EL (cell line): ENCODE data around the gene MALRD1.
"Not testable (repeated sequence)": the region's sequence is repeated elsewhere in the genome, so short reads cannot be mapped to it uniquely, and the experiment has no call there.

Experiments
- DNase-seq: peaks from one replicate; pipeline ENCODE4 v3.0.0-alpha.2; 2016

The MALRD1 gene

GRCh38 chr10:19499291-19499770 lies 450.7 kb downstream of the MALRD1 start:
- no peak for DNase-seq

DNA sequence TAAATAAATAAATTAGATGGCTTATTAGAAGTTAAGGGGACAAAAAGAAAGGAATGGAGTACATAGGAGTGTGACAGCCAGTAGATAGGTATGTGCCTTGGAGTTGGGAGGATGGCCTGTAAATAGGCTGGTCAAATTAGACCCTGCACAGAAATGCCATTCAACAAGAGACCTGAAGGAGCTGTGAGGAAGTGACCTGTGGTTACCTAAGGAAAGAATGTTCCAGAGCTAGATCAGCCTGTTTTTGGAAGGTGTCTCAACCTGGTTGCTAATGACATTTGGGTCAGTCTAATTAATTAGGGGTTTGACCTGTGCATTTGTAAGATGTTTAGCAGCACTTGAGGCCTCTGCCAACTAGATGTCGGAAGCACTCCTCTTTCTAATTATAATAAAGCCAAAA lies 452.4 kb downstream of the MALRD1 start:
- DNase-seq = no peak

GRCh38 chr10:19505320-19506312 lies 457.0 kb downstream of the MALRD1 start:
- no peak for DNase-seq

GRCh38 chr10:19510005-19510732 lies 461.6 kb downstream of the MALRD1 start:
- DNase-seq = not testable (repeated sequence)

- DNase-seq = no peak
These were observed 469.5 kb downstream of the MALRD1 start for GRCh38 chr10:19518109-19518508.

DNA sequence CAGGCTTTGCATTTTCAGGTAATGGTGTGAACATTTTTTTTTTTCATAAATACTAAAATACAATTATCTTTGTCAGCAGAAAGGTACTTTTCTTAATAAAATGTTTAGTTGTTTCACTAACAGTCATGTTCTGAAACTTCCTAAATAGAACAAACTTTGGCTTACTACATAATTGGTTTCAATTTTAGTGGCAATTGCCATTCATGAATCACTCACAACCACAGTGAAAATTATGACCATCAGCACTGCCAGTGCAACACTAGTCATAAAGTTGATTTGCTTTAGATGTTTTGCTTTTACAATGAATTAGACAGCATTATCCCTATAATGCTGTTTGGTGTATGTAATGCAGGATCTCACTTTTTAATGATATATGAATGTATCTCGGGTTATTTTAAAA lies 470.0 kb downstream of the MALRD1 start:
- no peak for DNase-seq

GRCh38 chr10:19531324-19531723 lies 482.7 kb downstream of the MALRD1 start:
- no peak for DNase-seq

- no peak for DNase-seq
These were observed 483.8 kb downstream of the MALRD1 start for GRCh38 chr10:19532411-19532810.

DNA sequence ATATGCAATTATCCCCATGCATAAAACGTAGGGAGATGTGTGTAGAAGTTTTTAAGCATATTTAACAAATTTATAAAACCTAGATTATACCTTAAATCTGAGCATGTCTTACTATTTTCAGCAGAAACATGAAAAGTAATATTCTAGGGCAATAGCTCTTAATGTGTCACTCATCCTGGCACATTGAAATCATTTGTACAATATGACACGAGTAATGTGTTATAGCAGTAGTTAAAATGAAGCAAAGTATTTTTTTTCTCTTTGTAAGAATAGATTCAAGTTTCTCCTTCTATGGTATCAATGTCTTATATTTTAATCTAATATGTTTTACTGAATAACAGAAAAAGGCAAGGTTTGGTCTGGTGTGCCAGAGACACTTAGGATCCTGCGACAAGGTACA lies 492.7 kb downstream of the MALRD1 start:
- no peak for DNase-seq

DNA sequence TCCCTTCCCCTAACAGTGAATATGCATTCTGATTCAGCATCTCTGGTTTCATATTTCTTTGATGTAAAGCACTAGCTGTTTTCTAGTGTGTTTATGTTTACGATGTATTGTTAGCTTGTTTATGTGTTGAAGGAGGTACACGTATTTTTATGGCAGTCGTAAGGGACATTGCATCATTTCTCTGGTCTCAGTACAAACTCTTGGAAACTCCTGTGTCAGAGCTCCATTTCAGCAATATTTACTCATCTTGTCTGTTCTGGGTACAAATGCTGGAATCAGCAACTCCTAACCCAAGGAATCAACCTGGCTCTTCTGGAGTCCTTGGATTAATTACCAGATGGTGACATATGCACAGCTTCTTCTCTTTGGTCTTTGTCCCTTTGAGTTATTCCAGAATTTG lies 497.6 kb downstream of the MALRD1 start:
- no peak for DNase-seq

DNA sequence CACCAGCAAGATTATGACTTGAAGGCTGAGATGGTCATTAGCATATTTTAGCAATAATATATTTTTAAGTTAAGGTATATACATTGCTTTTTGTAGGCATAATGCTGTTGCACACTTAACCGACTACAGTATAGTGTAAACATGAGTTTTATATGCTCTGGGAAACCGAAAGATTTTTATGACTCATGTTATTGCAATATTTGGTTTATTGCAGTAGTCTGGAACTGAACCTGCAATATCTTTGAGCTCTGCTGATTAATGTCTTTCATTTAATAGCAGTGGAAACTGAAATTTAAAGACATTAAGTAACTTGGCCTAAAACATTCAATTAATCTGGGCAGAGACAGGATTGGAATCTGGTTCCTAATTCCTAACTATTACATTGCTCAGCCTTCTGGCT lies 500.9 kb downstream of the MALRD1 start:
- DNase-seq = no peak

GRCh38 chr10:19556666-19557065 lies 508.1 kb downstream of the MALRD1 start:
- no peak for DNase-seq

- no peak for DNase-seq
These were observed 512.6 kb downstream of the MALRD1 start for GRCh38 chr10:19561181-19561580.

GRCh38 chr10:19563388-19564141 lies 515.0 kb downstream of the MALRD1 start:
- DNase-seq = no peak

DNA sequence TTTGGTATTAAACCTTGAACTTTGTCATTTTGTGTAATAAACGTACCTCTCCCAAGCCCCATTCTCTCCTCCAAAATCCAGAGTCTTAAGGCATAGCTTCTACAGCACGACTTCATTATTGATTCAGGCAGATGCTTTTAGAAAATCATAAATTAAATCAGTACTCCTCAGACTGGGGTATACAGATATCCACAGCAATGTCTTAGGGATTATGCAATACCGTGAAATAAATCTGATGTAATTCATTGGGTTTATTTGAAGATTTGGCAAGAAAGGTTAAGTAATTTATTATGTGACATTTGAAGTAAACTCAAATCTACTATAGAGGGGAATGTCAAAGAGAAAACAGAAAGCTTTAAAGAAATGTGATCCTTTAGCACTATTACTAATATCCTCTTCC lies 521.5 kb downstream of the MALRD1 start:
- no peak for DNase-seq

DNA sequence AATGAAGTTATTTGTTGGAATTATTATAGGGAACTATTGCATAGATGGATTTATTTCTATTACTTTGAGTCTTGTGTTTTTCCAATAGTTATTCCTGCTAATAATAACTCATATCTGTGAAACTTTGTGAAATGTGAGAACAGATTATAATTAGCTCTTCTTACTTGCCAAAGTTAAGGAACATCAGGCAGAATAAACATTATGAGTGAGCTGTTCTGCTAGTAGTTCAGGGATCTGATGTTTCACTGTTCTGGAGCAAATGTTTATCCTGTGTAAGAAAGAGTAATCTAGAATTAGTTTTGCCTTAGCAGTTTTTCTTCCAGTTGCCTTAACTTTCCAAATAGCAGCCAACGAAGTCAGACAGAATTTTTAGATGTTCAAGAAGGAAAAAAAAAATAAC lies 522.4 kb downstream of the MALRD1 start:
- no peak for DNase-seq

DNA sequence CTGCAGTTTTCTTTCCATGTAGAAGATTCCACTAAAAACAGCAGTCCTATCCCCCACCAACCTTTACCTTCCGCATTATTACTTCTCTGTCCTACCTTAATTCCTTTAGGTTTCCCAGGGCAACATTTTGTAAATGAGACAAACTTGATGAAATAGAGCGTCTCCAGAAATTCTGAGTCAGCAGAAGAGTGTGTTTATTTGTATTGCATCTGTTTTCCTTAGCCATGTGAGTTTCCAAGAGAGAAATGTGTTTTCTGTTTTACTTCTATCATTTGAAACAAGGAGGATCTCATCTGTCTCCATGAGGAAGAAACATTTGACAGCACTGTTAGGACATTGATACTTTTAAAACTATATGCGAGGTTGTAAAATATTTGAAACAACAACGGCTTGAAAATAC lies 523.5 kb downstream of the MALRD1 start:
- DNase-seq = no peak

- DNase-seq = no peak
These were observed 528.0 kb downstream of the MALRD1 start for GRCh38 chr10:19576576-19576975.

DNA sequence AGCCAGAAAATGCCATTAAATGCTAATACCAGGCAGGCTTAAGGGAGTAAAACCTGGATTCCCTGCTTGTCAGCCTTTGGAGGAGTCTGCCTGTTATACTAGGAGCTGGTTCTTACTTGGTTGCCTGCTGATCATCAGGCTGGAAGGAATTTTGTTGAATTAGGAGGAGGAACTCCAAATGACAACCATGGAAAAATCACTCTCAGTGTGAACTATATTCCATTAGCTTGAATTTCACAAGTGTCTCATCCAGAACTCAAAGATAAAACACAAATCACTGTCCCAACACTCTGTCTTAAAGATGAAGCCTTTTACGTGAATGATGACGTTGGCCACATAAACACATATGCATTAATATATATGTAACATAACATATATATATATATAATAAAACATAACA lies 528.8 kb downstream of the MALRD1 start:
- no peak for DNase-seq

GRCh38 chr10:19577807-19578206 lies 529.2 kb downstream of the MALRD1 start:
- DNase-seq = no peak

GRCh38 chr10:19578571-19578970 lies 530.0 kb downstream of the MALRD1 start:
- DNase-seq = no peak

DNA sequence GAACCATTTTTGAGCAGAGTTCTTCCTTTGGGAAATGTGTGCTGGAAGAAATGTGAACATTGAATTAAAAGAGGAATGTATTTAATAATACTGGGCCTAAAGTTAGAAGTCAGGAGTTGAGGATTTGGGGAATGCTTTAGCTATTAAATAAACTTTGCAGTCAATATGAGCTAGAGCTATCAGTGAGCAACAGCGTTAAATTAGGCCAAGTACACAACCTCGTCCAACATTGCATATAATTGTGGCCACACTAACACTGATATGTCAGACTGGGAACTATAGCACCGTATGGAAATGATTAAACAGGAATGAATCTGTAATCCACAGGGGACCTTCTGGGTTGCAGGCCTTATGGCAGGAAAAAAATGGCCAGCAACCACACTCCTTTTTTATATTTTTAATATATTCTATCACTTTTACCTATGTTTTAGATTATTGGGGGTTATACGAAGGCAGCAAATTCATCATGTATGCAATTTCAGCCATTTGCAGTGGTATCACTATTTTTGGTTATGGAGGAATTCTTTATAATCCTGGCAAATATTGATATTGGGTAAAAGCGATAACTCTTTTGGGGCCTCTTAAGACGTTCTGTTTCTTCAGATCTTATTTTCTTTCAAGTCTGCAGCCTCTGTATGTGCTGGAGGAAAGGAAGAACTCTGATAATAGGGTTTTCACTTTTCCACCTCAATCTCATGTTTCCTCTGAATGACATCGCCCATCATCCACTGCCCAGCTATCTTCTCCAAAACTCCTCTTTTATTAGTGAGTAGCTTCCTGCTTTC lies 531.4 kb downstream of the MALRD1 start:
- DNase-seq = no peak
